Inflammatory macrophage treated with lipopolysaccharide for 4 hours (primary cell): Measurements from ENCODE around the gene SCGB2B2.
"Not testable (repeated sequence)": the region's sequence is repeated elsewhere in the genome, so short reads cannot be mapped to it uniquely, and the experiment has no call there.

Experiments used
- DNase-seq: peaks from one replicate; pipeline ENCODE4 v3.0.0-alpha.2; 2020

The SCGB2B2 gene

GRCh38 chr19:34668077-34668689 lies 8.8 kb downstream of the SCGB2B2 start:
- not testable (repeated sequence) for DNase-seq

GRCh38 chr19:34667349-34668076 lies 9.4 kb downstream of the SCGB2B2 start:
- peak; percentile 11 for DNase-seq

- DNase-seq, result no peak
Measured at GRCh38 chr19:34666958-34667265, 10.0 kb downstream of the SCGB2B2 start.

- DNase-seq, result no peak
Measured at GRCh38 chr19:34666200-34666957, 10.6 kb downstream of the SCGB2B2 start.

GRCh38 chr19:34665275-34665674 lies 11.7 kb downstream of the SCGB2B2 start:
- DNase-seq, result not testable (repeated sequence)

- no peak for DNase-seq
Measured at GRCh38 chr19:34664870-34665269, 12.1 kb downstream of the SCGB2B2 start.

- no peak for DNase-seq
Measured at GRCh38 chr19:34664168-34664567, 12.8 kb downstream of the SCGB2B2 start.

- DNase-seq, result peak; percentile 3
Measured at GRCh38 chr19:34662919-34663318, 14.0 kb downstream of the SCGB2B2 start.

- DNase-seq, result no peak
Measured at GRCh38 chr19:34661357-34661756, 15.6 kb downstream of the SCGB2B2 start.

GRCh38 chr19:34655651-34656050 lies 21.3 kb downstream of the SCGB2B2 start:
- no peak for DNase-seq

- DNase-seq, result no peak
Measured at GRCh38 chr19:34654796-34655195, 22.2 kb downstream of the SCGB2B2 start.

- DNase-seq, result no peak
Measured at GRCh38 chr19:34651747-34652146, 25.2 kb downstream of the SCGB2B2 start.

GRCh38 chr19:34649886-34650543 lies 26.9 kb downstream of the SCGB2B2 start:
- DNase-seq, result no peak

- no peak for DNase-seq
Measured at GRCh38 chr19:34645551-34645950, 31.4 kb downstream of the SCGB2B2 start.

- no peak for DNase-seq
Measured at GRCh38 chr19:34644991-34645461, 31.9 kb downstream of the SCGB2B2 start.

- no peak for DNase-seq
Measured at GRCh38 chr19:34642241-34642640, 34.7 kb downstream of the SCGB2B2 start.

GRCh38 chr19:34639491-34640085 lies 37.4 kb downstream of the SCGB2B2 start:
- DNase-seq, result peak; percentile 70

- DNase-seq, result no peak
Measured at GRCh38 chr19:34633802-34634201, 43.2 kb downstream of the SCGB2B2 start.
